H9 (cell line): ENCODE measurements around the gene CD28. TPM values are rescaled to one million over a fixed set of nuclear protein-coding genes. Genes with fewer than 3 reads are reported as not detected.

Source experiments
- DNase-seq: peaks from one replicate; pipeline ENCODE4 v3.0.0-alpha.2; 2017
- H2AFZ ChIP-seq: one replicate; pipeline ENCODE4 v1.6.1; 2013; ENCODE audit warnings: mild to moderate bottlenecking, low read length, control low read depth, moderate library complexity
- H2AK5ac ChIP-seq: 2 replicates; pipeline ENCODE4 v1.6.1; 2013; ENCODE audit warnings: low read length, control low read depth, mixed read lengths; ENCODE audit not compliant: insufficient read length
- H2BK120ac ChIP-seq: one replicate; pipeline ENCODE4 v1.6.1; 2013; ENCODE audit warnings: low read depth, mild to moderate bottlenecking, low read length, control low read depth, inconsistent platforms; ENCODE audit not compliant: poor library complexity, severe bottlenecking
- H2BK12ac ChIP-seq: 2 replicates; pipeline ENCODE4 v1.6.1; 2013; ENCODE audit warnings: low read length, control low read depth, mixed read lengths, low read depth; ENCODE audit not compliant: insufficient read length
- H2BK15ac ChIP-seq: 2 replicates; pipeline ENCODE4 v1.6.1; 2013; ENCODE audit warnings: low read depth, low read length, control low read depth
- H2BK20ac ChIP-seq: one replicate; pipeline ENCODE4 v1.6.1; 2013; ENCODE audit warnings: low read depth, mild to moderate bottlenecking, low read length, control low read depth, inconsistent platforms; ENCODE audit not compliant: poor library complexity, severe bottlenecking
- H2BK5ac ChIP-seq: 2 replicates; pipeline ENCODE4 v1.6.1; 2013; ENCODE audit warnings: low read length, control low read depth, mixed read lengths; ENCODE audit not compliant: insufficient read length
- H3K14ac ChIP-seq: 2 replicates; pipeline ENCODE4 v1.6.1; 2013; ENCODE audit warnings: low read length, control low read depth; ENCODE audit not compliant: insufficient read depth
- H3K18ac ChIP-seq: 2 replicates; pipeline ENCODE4 v1.6.1; 2013; ENCODE audit warnings: low read depth, mild to moderate bottlenecking, mixed read lengths, low read length, control low read depth; ENCODE audit not compliant: insufficient read length
- H3K23ac ChIP-seq: 2 replicates; pipeline ENCODE4 v1.6.1; 2013; ENCODE audit warnings: low read length, control low read depth, mixed read lengths, low read depth; ENCODE audit not compliant: insufficient read length
- H3K23me2 ChIP-seq: 2 replicates; pipeline ENCODE4 v1.6.1; 2013; ENCODE audit warnings: low read depth, mild to moderate bottlenecking, mixed read lengths, low read length, control low read depth; ENCODE audit not compliant: insufficient read length, poor library complexity, severe bottlenecking
- H3K27ac ChIP-seq: 2 replicates; pipeline ENCODE4 v1.5.1; 2013; ENCODE audit warnings: low read length, control low read depth, mixed read lengths, low read depth; ENCODE audit not compliant: insufficient read length
- H3K27me3 ChIP-seq: 2 replicates; pipeline ENCODE4 v1.6.1; 2013; ENCODE audit warnings: low read length, control low read depth, inconsistent platforms; ENCODE audit not compliant: insufficient read depth
- H3K4ac ChIP-seq: 2 replicates; pipeline ENCODE4 v1.6.1; 2013; ENCODE audit warnings: low read depth, mild to moderate bottlenecking, control low read depth, inconsistent platforms, low read length, moderate library complexity
- H3K4me1 ChIP-seq: 2 replicates; pipeline ENCODE4 v1.6.1; 2013; ENCODE audit warnings: low read length, control low read depth, inconsistent platforms; ENCODE audit not compliant: insufficient read depth
- H3K4me2 ChIP-seq: 2 replicates; pipeline ENCODE4 v1.6.1; 2013; ENCODE audit warnings: low read length, control low read depth, mixed read lengths; ENCODE audit not compliant: insufficient read length, insufficient read depth
- H3K56ac ChIP-seq: 2 replicates; pipeline ENCODE4 v1.6.1; 2013; ENCODE audit warnings: low read depth, mild to moderate bottlenecking, mixed read lengths, low read length, control low read depth; ENCODE audit not compliant: insufficient read length
- H3K79me1 ChIP-seq: 2 replicates; pipeline ENCODE4 v1.6.1; 2013; ENCODE audit warnings: low read depth, mild to moderate bottlenecking, moderate library complexity, low read length, control low read depth, inconsistent platforms; ENCODE audit not compliant: insufficient read depth, poor library complexity, severe bottlenecking
- H3K79me2 ChIP-seq: 2 replicates; pipeline ENCODE4 v1.6.1; 2013; ENCODE audit warnings: low read length, control low read depth, inconsistent platforms; ENCODE audit not compliant: insufficient read depth
- H3K9ac ChIP-seq: 2 replicates; pipeline ENCODE4 v1.6.1; 2013; ENCODE audit warnings: low read length, control low read depth, mixed read lengths; ENCODE audit not compliant: insufficient read length; ENCODE audit errors: extremely low read depth
- H3K9me3 ChIP-seq: one replicate; pipeline ENCODE4 v1.6.1; 2013; ENCODE audit warnings: low read depth, low read length, inconsistent platforms; ENCODE audit not compliant: control insufficient read depth
- H3T11ph ChIP-seq: one replicate; pipeline ENCODE4 v1.6.1; 2013; ENCODE audit warnings: mild to moderate bottlenecking, low read length, control low read depth, inconsistent platforms
- H4K20me1 ChIP-seq: one replicate; pipeline ENCODE4 v1.6.1; 2013; ENCODE audit not compliant: control insufficient read depth, insufficient read length, insufficient read depth
- H4K5ac ChIP-seq: 2 replicates; pipeline ENCODE4 v1.6.1; 2013; ENCODE audit warnings: low read depth, mild to moderate bottlenecking, mixed read lengths, low read length, control low read depth; ENCODE audit not compliant: insufficient read length
- H4K8ac ChIP-seq: replicated peaks from 2 replicates; pipeline ENCODE4 v1.6.1; 2013; ENCODE audit warnings: low read length, control low read depth, mixed read lengths, low read depth; ENCODE audit not compliant: insufficient read length
- H4K91ac ChIP-seq: 2 replicates; pipeline ENCODE4 v1.6.1; 2013; ENCODE audit warnings: low read depth, mild to moderate bottlenecking, moderate library complexity, mixed read lengths, low read length, control low read depth; ENCODE audit not compliant: insufficient read length
- H3K27ac Mint-ChIP-seq, 3 experiments: 2 replicates in 2 of 3; 3 replicates in 1 of 3; pipeline ENCODE4 v1.8.0; 2020 to 2021; ENCODE audit warnings: mixed read lengths in 3 of 3, mild to moderate bottlenecking in 1 of 3, moderate library complexity in 1 of 3
- H3K27me3 Mint-ChIP-seq: 2 replicates; pipeline ENCODE4 v1.8.0; 2021; ENCODE audit warnings: low read depth, mild to moderate bottlenecking, moderate library complexity, mixed read lengths
- H3K36me3 Mint-ChIP-seq, 3 experiments: 2 replicates in 2 of 3; 3 replicates in 1 of 3; pipeline ENCODE4 v1.8.0; 2020 to 2021; ENCODE audit warnings: low read depth in 3 of 3, mixed read lengths in 3 of 3; ENCODE audit not compliant: insufficient read depth in 1 of 3
- H3K4me1 Mint-ChIP-seq, 2 experiments: 2 replicates each; pipeline ENCODE4 v1.8.0; 2020; ENCODE audit warnings: mixed read lengths in 2 of 2
- H3K4me3 Mint-ChIP-seq, 2 experiments: 2 replicates in 1 of 2; 3 replicates in 1 of 2; pipeline ENCODE4 v1.8.0; 2020 to 2021; ENCODE audit warnings: mild to moderate bottlenecking in 2 of 2, mixed read lengths in 2 of 2, moderate library complexity in 1 of 2
- H3K9me3 Mint-ChIP-seq, 2 experiments: 2 replicates in 1 of 2; 3 replicates in 1 of 2; pipeline ENCODE4 v1.8.0; 2020; ENCODE audit warnings: mild to moderate bottlenecking in 2 of 2, mixed read lengths in 2 of 2, moderate library complexity in 1 of 2
- CTCF ChIP-seq: fragments of 200-600 bp; sonication (generic); conservative IDR thresholded peaks from 3 replicates; pipeline ENCODE4 v1.8.0; 2021; ENCODE audit warnings: antibody characterized with exemption, mild to moderate bottlenecking
- WGBS: extraction: QIAGEN DNeasy Blood & Tissue Kit; methylation state at CpG from one replicate; pipeline ENCODE4 v1.1.7; 2013; ENCODE audit warnings: missing lambda C conversion rate, low lambda C conversion rate, mixed read lengths; ENCODE audit not compliant: insufficient read length; ENCODE audit errors: extremely low coverage; 5-methylcytosine and 5-hydroxymethylcytosine counted together
- total RNA-seq: library from RNA; stranded (reverse); gene quantifications from 2 replicates; pipeline ENCODE4 v1.2.1, GENCODE V29; 2021

Gene CD28
- total RNA-seq, 1 experiment from 2014 or later = not detected

GRCh38 chr2:203694191-203694590, 12.2 kb upstream of the CD28 start:
- H3K23ac ChIP-seq = no peak overlapping the region
- no peak overlapping the region for H2BK20ac ChIP-seq
- no peak overlapping the region for H2AFZ ChIP-seq
- no peak overlapping the region for H2BK5ac ChIP-seq
- no peak overlapping the region for H3K4me2 ChIP-seq
- H3K36me3 Mint-ChIP-seq = no peaks in the 10 kb centered on the region
- no peak overlapping the region for H3K56ac ChIP-seq
- H3K9ac ChIP-seq = no peak overlapping the region
- no peak overlapping the region for H3K18ac ChIP-seq
- no peaks in the 10 kb centered on the region for H3K23me2 ChIP-seq
- H4K20me1 ChIP-seq = no peaks in the 10 kb centered on the region
- H4K91ac ChIP-seq = no peak overlapping the region
- H3T11ph ChIP-seq = no peak overlapping the region
- no peak overlapping the region for H4K8ac ChIP-seq
- no peaks in the 10 kb centered on the region for H3K4me1 ChIP-seq
- H3K27ac Mint-ChIP-seq = no peak overlapping the region
- no peak overlapping the region for H4K5ac ChIP-seq
- no peaks in the 10 kb centered on the region for H3K27me3 ChIP-seq
- no peak for TF ChIP-seq CTCF
- H3K27ac ChIP-seq = no peak overlapping the region
- DNase-seq = no peak
- H2AK5ac ChIP-seq = no peak overlapping the region
- no peak overlapping the region for H3K4ac ChIP-seq
- no peaks in the 10 kb centered on the region for H3K9me3 ChIP-seq
- no peaks in the 10 kb centered on the region for H3K79me2 ChIP-seq
- H2BK12ac ChIP-seq = no peak overlapping the region
- WGBS = no CpG with 5 or more reads among the region's 3 CpGs
- H3K9me3 Mint-ChIP-seq = no peaks in the 10 kb centered on the region; a peak in 2 of 5 replicates
- H3K4me3 Mint-ChIP-seq = no peak overlapping the region
- no peak overlapping the region for H2BK15ac ChIP-seq
- no peak overlapping the region for H3K14ac ChIP-seq
- H3K4me1 Mint-ChIP-seq = peaks cover 0 to 4% of the 10 kb centered on the region in 2 experiments; a peak in 3 of 4 replicates
- no peak overlapping the region for H2BK120ac ChIP-seq
- H3K79me1 ChIP-seq = no peaks in the 10 kb centered on the region
- peaks cover 3% of the 10 kb centered on the region for H3K27me3 Mint-ChIP-seq
